WERI-Rb-1 (cell line): ENCODE data around the gene ABCB11.
"Not testable (repeated sequence)": the region's sequence is repeated elsewhere in the genome, so short reads cannot be mapped to it uniquely, and the experiment has no call there.

ENCODE experiments used
- DNase-seq: peaks from one replicate; pipeline ENCODE4 v3.0.0-alpha.2; 2020
- H3K27ac ChIP-seq: fragments of 250-450 bp; sonication (Bioruptor Pico); 2 replicates; pipeline ENCODE4 v1.5.1; 2020; ENCODE audit warnings: mild to moderate bottlenecking, moderate library complexity
- H3K27me3 ChIP-seq: fragments of 250-450 bp; sonication (Bioruptor Pico); 2 replicates; pipeline ENCODE4 v1.5.1; 2021; ENCODE audit warnings: mild to moderate bottlenecking, low read depth, moderate library complexity; ENCODE audit not compliant: insufficient read depth, severe bottlenecking
- H3K36me3 ChIP-seq: fragments of 250-450 bp; sonication (Bioruptor Pico); 2 replicates; pipeline ENCODE4 v1.5.1; 2020; ENCODE audit warnings: mild to moderate bottlenecking, moderate library complexity
- H3K4me3 ChIP-seq: 2 replicates; pipeline ENCODE4 v1.5.1; 2011; ENCODE audit warnings: low read depth, mild to moderate bottlenecking, control low read depth, low read length
- H3K9me3 ChIP-seq: fragments of 250-450 bp; sonication (Bioruptor Pico); 2 replicates; pipeline ENCODE4 v1.5.1; 2021; ENCODE audit warnings: mild to moderate bottlenecking, moderate library complexity; ENCODE audit not compliant: severe bottlenecking
- CTCF ChIP-seq: IDR thresholded peaks from 2 replicates; pipeline ENCODE4 v1.5.1; 2011; ENCODE audit warnings: low read depth, mild to moderate bottlenecking, control low read depth, inconsistent platforms, low read length

ABCB11 gene

GRCh38 chr2:169014780-169015179, 16.3 kb downstream of the ABCB11 start:
- H3K9me3 ChIP-seq, result no peaks in the 10 kb centered on the region
- no peak for TF ChIP-seq CTCF
- no peak overlapping the region for H3K27ac ChIP-seq
- no peak overlapping the region for H3K4me3 ChIP-seq
- H3K27me3 ChIP-seq, result no peaks in the 10 kb centered on the region
- DNase-seq, result no peak
- H3K36me3 ChIP-seq, result no peaks in the 10 kb centered on the region

- Histone ChIP-seq H3K4me3 (no peak overlapping the region), H3K27ac (no peak overlapping the region), H3K27me3 (no peaks in the 10 kb centered on the region), H3K36me3 (no peaks in the 10 kb centered on the region), H3K9me3 (no peaks in the 10 kb centered on the region)
- DNase-seq, result no peak
- TF ChIP-seq CTCF, result no peak
These were observed 17.5 kb downstream of the ABCB11 start for GRCh38 chr2:169013628-169014026.

DNA sequence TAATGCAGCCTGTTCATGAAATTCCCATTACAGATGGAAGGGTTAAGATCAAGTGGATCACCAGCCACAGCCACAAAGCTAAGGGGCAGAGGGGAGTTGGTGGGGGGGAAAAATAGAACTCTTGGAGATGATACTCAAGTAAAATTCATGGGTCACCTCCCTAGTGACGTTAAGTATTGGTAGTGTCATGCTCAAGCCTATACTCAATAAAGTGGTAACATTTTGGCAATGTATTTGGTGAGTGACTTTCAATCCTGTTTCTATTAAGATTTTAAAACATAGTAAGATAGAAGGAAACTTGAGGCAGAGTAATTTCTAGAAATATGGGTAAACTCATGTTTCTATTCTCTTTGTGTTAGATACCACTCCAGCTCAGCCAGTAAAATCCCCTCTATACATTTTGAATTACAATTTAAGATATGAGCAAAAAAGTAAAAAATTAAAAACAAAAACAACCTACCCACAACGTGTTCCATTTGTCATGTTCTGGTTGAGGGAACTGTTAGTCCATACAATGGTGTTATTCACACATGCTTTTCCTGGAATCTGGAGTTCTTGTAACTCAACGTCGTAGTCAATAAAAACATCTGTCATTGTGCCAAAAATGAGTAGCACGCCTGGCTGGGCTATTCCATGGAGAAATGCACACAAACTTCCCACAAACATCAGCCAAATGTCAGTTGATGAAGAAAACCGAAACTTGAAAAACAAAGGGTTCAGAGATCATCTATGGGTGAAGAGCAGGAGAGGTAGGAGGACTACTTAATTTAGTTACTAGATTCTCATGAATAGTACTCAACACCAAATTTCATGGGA, 18.1 kb downstream of the ABCB11 start:
- Histone ChIP-seq H3K9me3 (no peaks in the 10 kb centered on the region), H3K27me3 (no peaks in the 10 kb centered on the region), H3K36me3 (no peaks in the 10 kb centered on the region), H3K4me3 (no peak overlapping the region), H3K27ac (no peak overlapping the region)
- no peak for DNase-seq
- TF ChIP-seq CTCF, result no peak

GRCh38 chr2:169012191-169012792, 18.8 kb downstream of the ABCB11 start:
- H3K27me3 ChIP-seq, H3K36me3 ChIP-seq, H3K27ac ChIP-seq, DNase-seq, H3K4me3 ChIP-seq, H3K9me3 ChIP-seq: not testable (repeated sequence)

GRCh38 chr2:169011698-169012097, 19.4 kb downstream of the ABCB11 start:
- H3K27ac ChIP-seq, result no peak overlapping the region
- TF ChIP-seq CTCF, result no peak
- H3K9me3 ChIP-seq, result no peaks in the 10 kb centered on the region
- no peaks in the 10 kb centered on the region for H3K36me3 ChIP-seq
- H3K27me3 ChIP-seq, result no peaks in the 10 kb centered on the region
- no peak overlapping the region for H3K4me3 ChIP-seq
- DNase-seq, result no peak

DNA sequence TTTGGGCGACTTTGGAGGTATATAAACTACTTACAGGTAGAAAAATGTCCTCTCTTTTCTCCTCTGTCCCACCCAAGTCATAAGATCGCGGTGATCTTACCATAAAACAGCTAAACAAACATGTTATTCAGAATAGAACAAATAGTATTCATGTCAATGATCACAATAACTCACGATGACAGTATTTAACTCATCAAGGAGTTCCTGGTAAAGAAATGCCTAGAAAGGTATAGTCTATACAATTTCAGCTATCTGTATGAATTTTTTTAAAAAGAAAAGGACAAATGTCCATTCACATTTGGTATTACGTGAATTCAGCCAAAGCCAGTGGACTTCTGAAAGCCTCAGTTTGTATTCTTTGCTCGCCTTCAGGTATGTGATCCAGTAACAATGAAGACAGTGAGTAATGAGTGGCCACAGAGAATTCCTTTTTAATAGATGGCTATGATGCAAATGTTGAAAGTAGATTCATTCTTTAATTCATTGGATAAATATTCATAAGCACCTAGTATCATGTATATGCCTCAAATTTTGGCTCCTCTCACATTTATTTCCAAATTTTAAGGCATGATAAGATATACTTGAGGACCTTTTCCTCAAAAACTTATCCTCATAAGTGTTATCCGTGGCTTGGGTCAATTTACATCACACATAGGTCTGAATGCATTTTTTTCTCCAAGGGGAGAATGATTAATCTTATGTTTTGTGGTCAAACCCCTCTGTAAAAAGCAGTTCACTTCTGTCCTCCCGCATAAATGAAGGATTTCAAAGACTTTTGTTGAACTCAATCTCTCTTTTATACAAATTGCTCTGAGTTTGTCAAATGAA, 20.3 kb downstream of the ABCB11 start:
- no peak for TF ChIP-seq CTCF
- H3K36me3 ChIP-seq, result no peaks in the 10 kb centered on the region
- H3K9me3 ChIP-seq, result no peaks in the 10 kb centered on the region
- H3K27ac ChIP-seq, result no peak overlapping the region
- no peak for DNase-seq
- no peaks in the 10 kb centered on the region for H3K27me3 ChIP-seq
- no peak overlapping the region for H3K4me3 ChIP-seq
